HG03460 (cell line): ENCODE results near the gene TRIM62.
A peak's percentile ranks its signal among the peaks of the same experiment; 100 is the strongest.
"Not testable (repeated sequence)": the region's sequence is repeated elsewhere in the genome, so short reads cannot be mapped to it uniquely, and the experiment has no call there.

Experiments used
- ATAC-seq: cut with Tn5 transposase; IDR thresholded peaks from one replicate; pipeline ENCODE4 v1.9.1; 2021; ENCODE audit not compliant: unreplicated experiment

TRIM62 gene

GRCh38 chr1:33111965-33112364 is 69.9 kb downstream of the TRIM62 start:
- ATAC-seq, result no peak

- ATAC-seq, result no peak
Observed at GRCh38 chr1:33110477-33110876, 71.4 kb downstream of the TRIM62 start.

- not testable (repeated sequence) for ATAC-seq
Observed at GRCh38 chr1:33100119-33100415, 81.8 kb downstream of the TRIM62 start.

- ATAC-seq, result peak; percentile 93
Observed at GRCh38 chr1:33099290-33100118, 82.3 kb downstream of the TRIM62 start.

- ATAC-seq, result no peak
Observed at GRCh38 chr1:33098371-33098770, 83.5 kb downstream of the TRIM62 start.

GRCh38 chr1:33097762-33098161 is 84.1 kb downstream of the TRIM62 start:
- ATAC-seq, result no peak

- no peak for ATAC-seq
Observed at GRCh38 chr1:33097137-33097611, 84.7 kb downstream of the TRIM62 start.

- ATAC-seq, result no peak
Observed at GRCh38 chr1:33096363-33097005, 85.4 kb downstream of the TRIM62 start.
